GM23338 (cell line): ENCODE measurements around the gene TMCC1. TPM values are rescaled to one million over a fixed set of nuclear protein-coding genes. Genes with fewer than 3 reads are reported as not detected.

ENCODE experiments used
- ATAC-seq: fragments of 200-7000 bp; cut with Tn5 transposase; 3 replicates; pipeline ENCODE4 v1.9.1; 2020
- DNase-seq: peaks from one replicate; pipeline ENCODE4 v3.0.0-alpha.2; 2015; ENCODE audit warnings: low spot score
- H2AFZ ChIP-seq: fragments of 200-600 bp; sonication (generic); 2 replicates; pipeline ENCODE4 v1.8.0; 2016; ENCODE audit warnings: antibody characterized with exemption, mild to moderate bottlenecking, moderate library complexity
- H3F3A ChIP-seq: fragments of 200-600 bp; sonication (generic); replicated peaks from 2 replicates; pipeline ENCODE4 v1.8.0; 2017; ENCODE audit warnings: antibody characterized with exemption, mixed run types, low read depth
- H3K27ac ChIP-seq: fragments of 200-600 bp; sonication (generic); 2 replicates; pipeline ENCODE4 v1.6.1; 2016; ENCODE audit warnings: low read depth
- H3K27me3 ChIP-seq: fragments of 200-600 bp; sonication (generic); 2 replicates; pipeline ENCODE4 v1.8.0; 2016; ENCODE audit warnings: mild to moderate bottlenecking, mixed run types, moderate library complexity; ENCODE audit not compliant: insufficient read depth
- H3K36me3 ChIP-seq: fragments of 200-600 bp; sonication (generic); 2 replicates; pipeline ENCODE4 v1.8.0; 2016; ENCODE audit warnings: mild to moderate bottlenecking; ENCODE audit not compliant: insufficient read depth
- H3K4me1 ChIP-seq: fragments of 200-600 bp; sonication (generic); 2 replicates; pipeline ENCODE4 v1.8.0; 2016; ENCODE audit warnings: mild to moderate bottlenecking, moderate library complexity; ENCODE audit not compliant: insufficient read depth
- H3K4me2 ChIP-seq: fragments of 200-600 bp; sonication (generic); 2 replicates; pipeline ENCODE4 v1.7.1; 2017; ENCODE audit warnings: mixed run types
- H3K4me3 ChIP-seq: fragments of 200-600 bp; sonication (generic); 2 replicates; pipeline ENCODE4 v1.6.1; 2016; ENCODE audit warnings: mixed run types
- H3K79me2 ChIP-seq: fragments of 200-600 bp; sonication (generic); replicated peaks from 2 replicates; pipeline ENCODE4 v1.8.0; 2017; ENCODE audit warnings: mild to moderate bottlenecking; ENCODE audit not compliant: insufficient read depth
- H3K9me2 ChIP-seq: fragments of 200-600 bp; sonication (generic); 2 replicates; pipeline ENCODE4 v1.8.0; 2017; ENCODE audit not compliant: insufficient read depth
- H4K20me1 ChIP-seq: fragments of 200-600 bp; sonication (generic); replicated peaks from 2 replicates; pipeline ENCODE4 v1.8.0; 2017; ENCODE audit warnings: mild to moderate bottlenecking; ENCODE audit not compliant: insufficient read depth
- H3K27ac Mint-ChIP-seq: 2 replicates; pipeline ENCODE4 v1.8.0; 2020; ENCODE audit warnings: inconsistent platforms, mild to moderate bottlenecking, moderate library complexity, mixed read lengths
- H3K27me3 Mint-ChIP-seq: 3 replicates; pipeline ENCODE4 v1.8.0; 2022; ENCODE audit warnings: low read depth, mild to moderate bottlenecking, moderate library complexity, mixed read lengths, inconsistent platforms; ENCODE audit not compliant: insufficient read depth, poor library complexity
- H3K36me3 Mint-ChIP-seq: 3 replicates; pipeline ENCODE4 v1.8.0; 2021; ENCODE audit warnings: low read depth, mild to moderate bottlenecking, inconsistent platforms, moderate library complexity, mixed read lengths
- H3K4me1 Mint-ChIP-seq: 3 replicates; pipeline ENCODE4 v1.8.0; 2020; ENCODE audit warnings: mild to moderate bottlenecking, inconsistent platforms, mixed read lengths
- H3K4me3 Mint-ChIP-seq: 3 replicates; pipeline ENCODE4 v1.8.0; 2021; ENCODE audit warnings: moderate library complexity, mild to moderate bottlenecking, inconsistent platforms, mixed read lengths
- H3K9me3 Mint-ChIP-seq: 3 replicates; pipeline ENCODE4 v1.8.0; 2020; ENCODE audit warnings: moderate library complexity, mild to moderate bottlenecking, inconsistent platforms, mixed read lengths
- EZH2 ChIP-seq: fragments of 200-600 bp; sonication (generic); IDR thresholded peaks from one replicate; pipeline ENCODE4 v1.8.0; 2017; ENCODE audit warnings: antibody characterized with exemption, mild to moderate bottlenecking, low read depth; ENCODE audit not compliant: unreplicated experiment
- EZH2phosphoT487 ChIP-seq: fragments of 200-600 bp; sonication (generic); IDR thresholded peaks from one replicate; pipeline ENCODE4 v1.8.1; 2018; ENCODE audit warnings: antibody characterized with exemption; ENCODE audit not compliant: unreplicated experiment
- JUNB ChIP-seq: IDR thresholded peaks from one replicate; pipeline ENCODE4 v1.6.1; 2016; ENCODE audit warnings: antibody characterized with exemption; ENCODE audit not compliant: unreplicated experiment
- STAT1 ChIP-seq: IDR thresholded peaks from one replicate; pipeline ENCODE4 v1.6.1; 2016; ENCODE audit warnings: antibody characterized with exemption; ENCODE audit not compliant: unreplicated experiment
- ZNF114 ChIP-seq: fragments of 250-450 bp; sonication (Bioruptor Pico); IDR thresholded peaks from 2 replicates; pipeline ENCODE4 v1.5.0; 2020; ENCODE audit warnings: mild to moderate bottlenecking, moderate library complexity
- ZNF331 ChIP-seq: fragments of 250-450 bp; sonication (Bioruptor Pico); IDR thresholded peaks from 2 replicates; pipeline ENCODE4 v1.5.0; 2020; ENCODE audit warnings: low read depth, mild to moderate bottlenecking, moderate library complexity
- polyA plus RNA-seq: library from polyadenylated mRNA; unstranded; fragments of >200 nt; fragmentation: Nextera tagmentation; extraction: Ambion mirVana; gene quantifications from 2 replicates; pipeline ENCODE4 v1.2.1, GENCODE V29; 2016
- total RNA-seq: library from RNA; depleted of rRNA; stranded (reverse); fragments of >200 nt; shearing (Covaris generic); gene quantifications from 2 replicates; pipeline ENCODE4 v1.2.3, GENCODE V29; 2014
- TF ChIP-seq, protein P1 (sequence below): fragments of 250-450 bp; sonication (Bioruptor Pico); IDR thresholded peaks from 2 replicates; pipeline ENCODE4 v1.5.0; 2020; ENCODE audit warnings: mild to moderate bottlenecking, moderate library complexity

TMCC1 gene
- total and polyA plus RNA-seq, 2 experiments from 2014 or later = 8.2 to 18.4 TPM

DNA sequence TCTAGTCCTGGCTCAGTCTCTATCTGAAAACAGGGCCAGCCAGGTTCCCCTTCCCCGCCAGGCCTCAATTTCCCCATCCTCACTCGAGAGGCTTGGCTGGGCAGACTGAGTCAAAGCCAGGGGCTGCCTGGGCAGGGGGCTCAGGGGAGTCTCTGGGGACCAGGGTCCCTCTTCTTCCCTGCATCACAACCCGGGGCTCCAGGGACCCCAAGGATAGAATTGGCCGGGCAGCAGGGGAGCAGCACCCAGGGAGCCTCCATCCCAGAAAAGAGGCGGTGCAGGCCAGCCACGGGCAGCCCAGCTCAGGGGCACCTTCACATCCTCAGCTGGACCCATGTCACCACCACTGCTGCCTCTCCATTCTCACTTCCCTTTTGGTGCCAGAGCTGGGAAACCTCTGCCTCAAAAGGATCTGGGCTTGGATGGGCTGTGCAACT lies 273.8 kb downstream of the TMCC1 start:
- Mint-ChIP-seq H3K27ac (no peak overlapping the region), H3K36me3 (no peaks in the 10 kb centered on the region), H3K4me1 (peaks cover 18% of the 10 kb centered on the region), H3K9me3 (no peaks in the 10 kb centered on the region; the same call in 2 of the 3 replicates), H3K27me3 (peaks cover 8% of the 10 kb centered on the region), H3K4me3 (no peak overlapping the region)
- no peak for DNase-seq
- Histone ChIP-seq H3K9me2 (no peaks in the 10 kb centered on the region), H3K36me3 (no peaks in the 10 kb centered on the region), H3K79me2 (no peaks in the 10 kb centered on the region), H2AFZ (no peak overlapping the region), H3K27me3 (no peaks in the 10 kb centered on the region), H4K20me1 (no peaks in the 10 kb centered on the region), H3F3A (no peaks in the 10 kb centered on the region), H3K27ac (no peak overlapping the region), H3K4me1 (no peaks in the 10 kb centered on the region), H3K4me2 (no peak overlapping the region), H3K4me3 (no peak overlapping the region)
- no peak for TF ChIP-seq EZH2phosphoT487
- ATAC-seq = no peak

GRCh38 chr3:129618901-129619671 lies 274.4 kb downstream of the TMCC1 start:
- no peak overlapping the region for H3K4me3 ChIP-seq
- H3K9me2 ChIP-seq = no peaks in the 10 kb centered on the region
- no peaks in the 10 kb centered on the region for H3K79me2 ChIP-seq
- H3K27ac ChIP-seq = no peak overlapping the region
- no peaks in the 10 kb centered on the region for H3F3A ChIP-seq
- no peaks in the 10 kb centered on the region for H3K27me3 ChIP-seq
- no peaks in the 10 kb centered on the region for H3K4me1 ChIP-seq
- ATAC-seq (no peak), DNase-seq (no peak)
- no peaks in the 10 kb centered on the region for H3K36me3 Mint-ChIP-seq
- no peak overlapping the region for H3K4me3 Mint-ChIP-seq
- peaks cover 8% of the 10 kb centered on the region for H3K27me3 Mint-ChIP-seq
- no peak overlapping the region for H3K27ac Mint-ChIP-seq
- no peaks in the 10 kb centered on the region for H3K36me3 ChIP-seq
- no peaks in the 10 kb centered on the region for H4K20me1 ChIP-seq
- peaks cover 18% of the 10 kb centered on the region for H3K4me1 Mint-ChIP-seq
- TF ChIP-seq STAT1 (no peak), JUNB (no peak), ZNF114 (CRISPR knock-in tag) (no peak), EZH2 (no peak), ZNF331 (no peak)
- TF ChIP-seq, protein P1, sequence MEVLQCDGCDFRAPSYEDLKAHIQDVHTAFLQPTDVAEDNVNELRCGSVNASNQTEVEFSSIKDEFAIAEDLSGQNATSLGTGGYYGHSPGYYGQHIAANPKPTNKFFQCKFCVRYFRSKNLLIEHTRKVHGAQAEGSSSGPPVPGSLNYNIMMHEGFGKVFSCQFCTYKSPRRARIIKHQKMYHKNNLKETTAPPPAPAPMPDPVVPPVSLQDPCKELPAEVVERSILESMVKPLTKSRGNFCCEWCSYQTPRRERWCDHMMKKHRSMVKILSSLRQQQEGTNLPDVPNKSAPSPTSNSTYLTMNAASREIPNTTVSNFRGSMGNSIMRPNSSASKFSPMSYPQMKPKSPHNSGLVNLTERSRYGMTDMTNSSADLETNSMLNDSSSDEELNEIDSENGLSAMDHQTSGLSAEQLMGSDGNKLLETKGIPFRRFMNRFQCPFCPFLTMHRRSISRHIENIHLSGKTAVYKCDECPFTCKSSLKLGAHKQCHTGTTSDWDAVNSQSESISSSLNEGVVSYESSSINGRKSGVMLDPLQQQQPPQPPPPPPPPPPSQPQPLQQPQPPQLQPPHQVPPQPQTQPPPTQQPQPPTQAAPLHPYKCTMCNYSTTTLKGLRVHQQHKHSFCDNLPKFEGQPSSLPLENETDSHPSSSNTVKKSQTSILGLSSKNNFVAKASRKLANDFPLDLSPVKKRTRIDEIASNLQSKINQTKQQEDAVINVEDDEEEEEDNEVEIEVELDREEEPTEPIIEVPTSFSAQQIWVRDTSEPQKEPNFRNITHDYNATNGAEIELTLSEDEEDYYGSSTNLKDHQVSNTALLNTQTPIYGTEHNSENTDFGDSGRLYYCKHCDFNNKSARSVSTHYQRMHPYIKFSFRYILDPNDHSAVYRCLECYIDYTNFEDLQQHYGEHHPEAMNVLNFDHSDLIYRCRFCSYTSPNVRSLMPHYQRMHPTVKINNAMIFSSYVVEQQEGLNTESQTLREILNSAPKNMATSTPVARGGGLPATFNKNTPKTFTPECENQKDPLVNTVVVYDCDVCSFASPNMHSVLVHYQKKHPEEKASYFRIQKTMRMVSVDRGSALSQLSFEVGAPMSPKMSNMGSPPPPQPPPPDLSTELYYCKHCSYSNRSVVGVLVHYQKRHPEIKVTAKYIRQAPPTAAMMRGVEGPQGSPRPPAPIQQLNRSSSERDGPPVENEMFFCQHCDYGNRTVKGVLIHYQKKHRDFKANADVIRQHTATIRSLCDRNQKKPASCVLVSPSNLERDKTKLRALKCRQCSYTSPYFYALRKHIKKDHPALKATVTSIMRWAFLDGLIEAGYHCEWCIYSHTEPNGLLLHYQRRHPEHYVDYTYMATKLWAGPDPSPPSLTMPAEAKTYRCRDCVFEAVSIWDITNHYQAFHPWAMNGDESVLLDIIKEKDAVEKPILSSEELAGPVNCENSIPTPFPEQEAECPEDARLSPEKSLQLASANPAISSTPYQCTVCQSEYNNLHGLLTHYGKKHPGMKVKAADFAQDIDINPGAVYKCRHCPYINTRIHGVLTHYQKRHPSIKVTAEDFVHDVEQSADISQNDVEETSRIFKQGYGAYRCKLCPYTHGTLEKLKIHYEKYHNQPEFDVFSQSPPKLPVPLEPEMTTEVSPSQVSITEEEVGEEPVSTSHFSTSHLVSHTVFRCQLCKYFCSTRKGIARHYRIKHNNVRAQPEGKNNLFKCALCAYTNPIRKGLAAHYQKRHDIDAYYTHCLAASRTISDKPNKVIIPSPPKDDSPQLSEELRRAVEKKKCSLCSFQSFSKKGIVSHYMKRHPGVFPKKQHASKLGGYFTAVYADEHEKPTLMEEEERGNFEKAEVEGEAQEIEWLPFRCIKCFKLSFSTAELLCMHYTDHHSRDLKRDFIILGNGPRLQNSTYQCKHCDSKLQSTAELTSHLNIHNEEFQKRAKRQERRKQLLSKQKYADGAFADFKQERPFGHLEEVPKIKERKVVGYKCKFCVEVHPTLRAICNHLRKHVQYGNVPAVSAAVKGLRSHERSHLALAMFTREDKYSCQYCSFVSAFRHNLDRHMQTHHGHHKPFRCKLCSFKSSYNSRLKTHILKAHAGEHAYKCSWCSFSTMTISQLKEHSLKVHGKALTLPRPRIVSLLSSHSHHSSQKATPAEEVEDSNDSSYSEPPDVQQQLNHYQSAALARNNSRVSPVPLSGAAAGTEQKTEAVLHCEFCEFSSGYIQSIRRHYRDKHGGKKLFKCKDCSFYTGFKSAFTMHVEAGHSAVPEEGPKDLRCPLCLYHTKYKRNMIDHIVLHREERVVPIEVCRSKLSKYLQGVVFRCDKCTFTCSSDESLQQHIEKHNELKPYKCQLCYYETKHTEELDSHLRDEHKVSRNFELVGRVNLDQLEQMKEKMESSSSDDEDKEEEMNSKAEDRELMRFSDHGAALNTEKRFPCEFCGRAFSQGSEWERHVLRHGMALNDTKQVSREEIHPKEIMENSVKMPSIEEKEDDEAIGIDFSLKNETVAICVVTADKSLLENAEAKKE = no peak
- no peak overlapping the region for H2AFZ ChIP-seq
- H3K9me3 Mint-ChIP-seq = no peaks in the 10 kb centered on the region; the same call in 2 of the 3 replicates
- no peak overlapping the region for H3K4me2 ChIP-seq
